ENCODE measurements around the gene SRSF10.

GRCh38 chr1:24022581-24023361, 42.6 kb upstream of the SRSF10 start:
- TF ChIP-seq CTCF (tag by site-specific recombination; IDR thresholded peaks at IDR 0.05) (no peak), SALL2 (tag by site-specific recombination; IDR thresholded peaks at IDR 0.05; ENCODE audit: borderline replicate concordance) (no peak), KLF16 (tag by site-specific recombination; IDR thresholded peaks at IDR 0.05) (no peak), ZNF169 (tag by site-specific recombination; IDR thresholded peaks at IDR 0.05) (no peak), ZNF398 (tag by site-specific recombination; IDR thresholded peaks at IDR 0.05) (no peak), ZNF354C (tag by site-specific recombination; IDR thresholded peaks at IDR 0.05; ENCODE audit: borderline replicate concordance, low read depth) (no peak), ZNF10 (tag by site-specific recombination; IDR thresholded peaks at IDR 0.05) (peak; percentile 84), ZNF404 (tag by site-specific recombination; IDR thresholded peaks at IDR 0.05) (no peak), ZNF670 (tag by site-specific recombination; IDR thresholded peaks at IDR 0.05; ENCODE audit: low read depth) (no peak), BCL11A (tag by site-specific recombination; IDR thresholded peaks at IDR 0.05; ENCODE audit: low read depth) (no peak), ZNF350 (tag by site-specific recombination; IDR thresholded peaks at IDR 0.05) (no peak)
